RWPE1 (cell line): ENCODE results near the gene NDUFS7.
A peak's percentile ranks its signal among the peaks of the same experiment; 100 is the strongest.

Experiments used
- CTCF ChIA-PET: fragments of 350-600 bp; sonication (Branson Sonifier 250); formaldehyde crosslinking; extraction: SDS; loops from one replicate; lab custom pipeline; 2021; lab: Yijun Ruan, JAX
- POLR2A ChIA-PET: fragments of 400-600 bp; formaldehyde crosslinking; extraction: SDS; loops from one replicate; lab custom pipeline; 2020; ENCODE audit warnings: antibody characterized with exemption; ENCODE audit not compliant: low non-redundant PET; lab: Yijun Ruan, JAX
- DNase-seq: peaks from one replicate; pipeline ENCODE4 v3.0.0; 2012; ENCODE audit warnings: low spot score
- H3K27ac ChIP-seq: fragments of 450-650 bp; 2 replicates; pipeline ENCODE4 v1.5.1; 2017
- CTCF ChIP-seq: fragments of 450-650 bp; conservative IDR thresholded peaks from 2 replicates; pipeline ENCODE4 v1.5.1; 2017; ENCODE audit warnings: low read depth, mild to moderate bottlenecking

The NDUFS7 gene

DNA sequence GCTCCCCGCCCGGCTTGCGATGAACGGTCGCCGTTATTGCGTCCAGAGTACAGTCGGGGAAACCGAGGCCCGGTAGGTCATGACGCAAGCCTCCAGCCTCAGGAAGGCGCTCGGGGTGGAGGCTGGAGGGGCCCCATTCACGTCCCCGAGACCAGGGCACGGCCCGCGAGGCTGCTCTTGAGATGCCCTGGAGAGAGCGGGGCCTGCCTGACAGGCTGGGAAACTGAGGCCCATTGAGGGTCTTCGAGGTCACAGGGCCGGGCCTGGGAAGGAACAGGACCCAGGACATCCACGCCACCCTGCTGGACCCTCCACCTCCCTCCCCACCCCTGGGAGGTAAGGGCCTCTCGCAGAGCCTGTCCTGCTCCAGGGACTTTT, 367 bp downstream of the NDUFS7 start:
- ChIA-PET CTCF (interaction anchor here (0.7 to 1.0 kb wide), 2 partner anchors 68 to 334 kb away, joined by 3 read pairs; no protein-coding TSS in a partner anchor), POLR2A (interaction anchor here (0.5 kb wide), 1 partner anchor 29 kb away, joined by 4 read pairs; a partner anchor contains a TSS)
- H3K27ac ChIP-seq = peak overlapping the region; percentile 90
- DNase-seq = no peak
- no peak for TF ChIP-seq CTCF

DNA sequence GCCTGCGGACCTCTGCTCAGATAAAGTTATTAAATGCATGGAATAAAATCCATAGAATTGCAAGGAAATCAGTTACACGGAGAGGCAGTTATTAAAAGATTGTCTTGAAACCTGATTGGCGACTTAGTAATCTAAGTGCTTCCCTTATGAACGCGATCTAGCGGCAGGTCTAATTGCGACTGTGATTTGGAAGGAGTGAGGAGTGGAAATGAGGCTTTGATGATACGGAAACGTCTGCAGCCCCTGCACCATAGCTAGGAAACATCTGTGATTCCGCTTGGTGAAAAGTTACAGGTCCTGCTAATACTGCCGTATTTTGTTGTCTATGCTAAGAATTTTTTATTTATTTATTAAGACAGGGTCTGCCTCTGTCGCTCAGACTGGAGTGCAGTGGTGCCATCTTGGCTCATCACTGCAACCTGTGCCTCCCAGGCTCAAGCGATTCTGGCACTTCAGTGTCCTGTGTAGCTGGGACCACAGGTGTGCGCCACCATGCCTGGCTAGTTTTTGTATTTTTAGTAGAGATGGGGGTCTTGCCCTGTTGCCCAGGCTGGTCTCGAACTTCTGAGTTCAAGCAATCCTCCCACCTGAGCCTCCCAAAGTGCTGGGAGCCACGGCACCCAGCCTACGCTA, 887 bp downstream of the NDUFS7 start:
- CTCF ChIA-PET = interaction anchor here (0.7 to 1.0 kb wide), 2 partner anchors 69 to 334 kb away, joined by 3 read pairs; no protein-coding TSS in a partner anchor
- TF ChIP-seq CTCF = no peak
- peak overlapping the region; percentile 90 for H3K27ac ChIP-seq
- DNase-seq = no peak
- POLR2A ChIA-PET = interaction anchor here (0.5 kb wide), 1 partner anchor 30 kb away, joined by 4 read pairs; a partner anchor contains a TSS

DNA sequence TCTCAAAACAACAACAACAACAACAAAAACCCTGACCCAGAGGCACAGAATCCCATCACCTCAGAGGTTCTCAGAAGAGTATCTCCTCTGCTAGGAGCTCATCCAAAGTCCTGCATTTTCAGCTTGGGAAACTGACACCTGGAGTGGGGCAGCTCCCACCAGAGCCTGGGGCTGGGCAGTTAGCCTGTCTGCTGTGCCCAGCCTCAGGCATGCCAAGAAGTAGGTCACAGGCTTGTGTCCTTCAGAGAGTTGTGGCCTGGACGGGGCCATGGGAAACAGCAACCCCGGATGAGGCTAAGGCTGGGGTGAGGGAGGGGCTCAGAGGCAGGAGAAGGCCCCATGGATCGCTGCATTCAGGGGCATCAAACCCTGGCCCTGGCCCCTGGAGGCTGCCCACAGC, 2.1 kb downstream of the NDUFS7 start:
- H3K27ac ChIP-seq = peak overlapping the region; percentile 90
- TF ChIP-seq CTCF = no peak
- POLR2A ChIA-PET = interaction anchor here (1.0 kb wide), 1 partner anchor 31 kb away, joined by 4 read pairs; a partner anchor contains a TSS
- CTCF ChIA-PET = interaction anchor here (0.7 kb wide), 2 partner anchors 60 to 257 kb away, joined by 3 read pairs; no protein-coding TSS in a partner anchor
- no peak for DNase-seq

DNA sequence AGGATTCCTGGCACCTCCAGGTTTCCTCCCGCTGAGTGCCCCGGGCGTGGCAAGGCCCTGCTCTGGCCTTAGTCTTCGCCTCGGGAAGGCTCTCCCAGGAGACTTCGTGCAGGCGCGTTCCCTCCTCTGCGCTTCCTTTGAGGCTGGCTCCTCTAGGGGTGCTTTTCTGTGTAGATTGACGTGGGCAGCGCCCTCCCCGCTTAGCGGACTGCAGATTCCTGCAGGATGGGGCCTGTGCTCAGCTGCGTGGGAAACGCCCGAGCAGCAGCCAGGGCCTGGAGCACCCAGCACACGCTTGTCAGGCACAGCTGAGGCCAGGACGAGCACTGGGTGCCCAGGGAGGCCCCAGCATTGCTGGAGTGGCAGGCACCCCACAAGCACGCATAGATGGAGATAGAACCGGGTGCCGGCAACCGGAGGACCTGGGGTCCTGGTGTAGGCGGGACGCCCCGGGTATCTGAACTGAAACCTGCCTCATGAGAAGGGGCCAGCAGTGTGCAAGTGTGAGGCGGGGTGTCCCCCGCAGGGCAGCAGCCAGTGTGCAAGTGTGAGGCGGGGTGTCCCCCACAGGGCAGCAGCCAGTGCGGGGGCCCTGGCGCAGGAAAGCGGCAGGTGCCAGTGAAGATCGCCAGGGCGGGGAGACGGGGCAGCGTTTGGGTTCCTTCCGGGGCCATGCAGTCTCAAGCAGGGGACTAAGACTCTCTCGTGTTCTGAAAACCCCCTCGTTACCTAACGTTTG, 3.4 kb downstream of the NDUFS7 start:
- ChIA-PET POLR2A (no interaction called here), CTCF (no interaction called here)
- H3K27ac ChIP-seq = peak overlapping the region; percentile 90
- no peak for DNase-seq
- TF ChIP-seq CTCF = no peak

GRCh38 chr19:1387684-1388636, 4.3 kb downstream of the NDUFS7 start:
- no peak for DNase-seq
- H3K27ac ChIP-seq = peak overlapping the region; percentile 90
- POLR2A ChIA-PET = interaction anchor here (0.6 kb wide), 1 partner anchor 56 kb away, joined by 12 read pairs; no protein-coding TSS in a partner anchor
- CTCF ChIA-PET = no interaction called here
- no peak for TF ChIP-seq CTCF
